Endothelial cell (in vitro differentiated cells): ENCODE data around the gene ICA1. TPM values are rescaled to one million over a fixed set of nuclear protein-coding genes. Genes with fewer than 3 reads are reported as not detected.
"Not testable (repeated sequence)": the region's sequence is repeated elsewhere in the genome, so short reads cannot be mapped to it uniquely, and the experiment has no call there.

Experiments
- DNase-seq: peaks from one replicate; pipeline ENCODE4 v3.0.0; 2021; ENCODE audit warnings: low spot score
- H3K27ac Mint-ChIP-seq: one replicate; pipeline ENCODE4 v1.8.0; 2021; ENCODE audit warnings: mixed read lengths, inconsistent platforms; ENCODE audit not compliant: unreplicated experiment
- H3K27me3 Mint-ChIP-seq: one replicate; pipeline ENCODE4 v1.8.0; 2021; ENCODE audit warnings: mild to moderate bottlenecking, moderate library complexity, mixed read lengths, inconsistent platforms; ENCODE audit not compliant: unreplicated experiment
- H3K36me3 Mint-ChIP-seq: one replicate; pipeline ENCODE4 v1.8.0; 2021; ENCODE audit warnings: mild to moderate bottlenecking, low read depth, mixed read lengths, inconsistent platforms; ENCODE audit not compliant: unreplicated experiment
- H3K4me1 Mint-ChIP-seq: one replicate; pipeline ENCODE4 v1.8.0; 2021; ENCODE audit warnings: mild to moderate bottlenecking, mixed read lengths, inconsistent platforms; ENCODE audit not compliant: unreplicated experiment
- H3K4me3 Mint-ChIP-seq: one replicate; pipeline ENCODE4 v1.8.0; 2021; ENCODE audit warnings: mild to moderate bottlenecking, mixed read lengths, inconsistent platforms; ENCODE audit not compliant: unreplicated experiment
- H3K9me3 Mint-ChIP-seq: one replicate; pipeline ENCODE4 v1.8.0; 2021; ENCODE audit warnings: mixed read lengths, inconsistent platforms; ENCODE audit not compliant: unreplicated experiment
- total RNA-seq: library from RNA; stranded (reverse); fragmentation: NEBNext Ultra II Directional; extraction: Animal tissue kit (Norgen Biotek cat#: 25700); gene quantifications from one replicate; pipeline ENCODE4 v1.2.1, GENCODE V29; 2021; ENCODE audit not compliant: unreplicated experiment
- TF ChIP-seq, protein P1 (sequence below): fragments of 200-600 bp; sonication (generic); IDR thresholded peaks from one replicate; pipeline ENCODE4 v1.5.0; 2021; ENCODE audit warnings: antibody characterized with exemption; ENCODE audit not compliant: unreplicated experiment

The ICA1 gene
- total RNA-seq, 1 donor from 2014 or later = 91.4 TPM

DNA sequence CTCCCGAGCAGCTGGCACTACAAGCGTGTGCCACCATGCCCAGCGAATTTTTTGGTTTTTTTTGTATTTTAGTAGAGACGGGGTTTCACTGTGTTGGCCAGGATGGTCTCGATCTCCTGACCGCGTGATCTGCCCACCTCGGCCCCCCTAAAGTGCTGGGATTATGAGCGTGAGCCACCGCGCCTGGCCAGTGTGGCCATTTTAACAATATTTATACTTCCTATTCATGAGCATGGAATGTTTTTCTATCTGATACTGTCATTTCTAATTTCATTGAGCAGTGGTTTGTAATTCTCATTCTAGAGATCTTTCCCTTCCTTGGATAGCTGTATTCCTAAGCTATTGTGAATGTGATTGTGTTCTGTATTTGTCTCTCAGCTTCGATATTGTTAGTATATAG is 197.1 kb downstream of the ICA1 start:
- TF ChIP-seq, protein P1, sequence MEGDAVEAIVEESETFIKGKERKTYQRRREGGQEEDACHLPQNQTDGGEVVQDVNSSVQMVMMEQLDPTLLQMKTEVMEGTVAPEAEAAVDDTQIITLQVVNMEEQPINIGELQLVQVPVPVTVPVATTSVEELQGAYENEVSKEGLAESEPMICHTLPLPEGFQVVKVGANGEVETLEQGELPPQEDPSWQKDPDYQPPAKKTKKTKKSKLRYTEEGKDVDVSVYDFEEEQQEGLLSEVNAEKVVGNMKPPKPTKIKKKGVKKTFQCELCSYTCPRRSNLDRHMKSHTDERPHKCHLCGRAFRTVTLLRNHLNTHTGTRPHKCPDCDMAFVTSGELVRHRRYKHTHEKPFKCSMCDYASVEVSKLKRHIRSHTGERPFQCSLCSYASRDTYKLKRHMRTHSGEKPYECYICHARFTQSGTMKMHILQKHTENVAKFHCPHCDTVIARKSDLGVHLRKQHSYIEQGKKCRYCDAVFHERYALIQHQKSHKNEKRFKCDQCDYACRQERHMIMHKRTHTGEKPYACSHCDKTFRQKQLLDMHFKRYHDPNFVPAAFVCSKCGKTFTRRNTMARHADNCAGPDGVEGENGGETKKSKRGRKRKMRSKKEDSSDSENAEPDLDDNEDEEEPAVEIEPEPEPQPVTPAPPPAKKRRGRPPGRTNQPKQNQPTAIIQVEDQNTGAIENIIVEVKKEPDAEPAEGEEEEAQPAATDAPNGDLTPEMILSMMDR = no peak
- no peak for DNase-seq
- Mint-ChIP-seq H3K9me3 (no peaks in the 10 kb centered on the region), H3K27ac (no peak overlapping the region), H3K27me3 (no peaks in the 10 kb centered on the region), H3K4me3 (no peak overlapping the region), H3K36me3 (no peaks in the 10 kb centered on the region), H3K4me1 (no peaks in the 10 kb centered on the region)

DNA sequence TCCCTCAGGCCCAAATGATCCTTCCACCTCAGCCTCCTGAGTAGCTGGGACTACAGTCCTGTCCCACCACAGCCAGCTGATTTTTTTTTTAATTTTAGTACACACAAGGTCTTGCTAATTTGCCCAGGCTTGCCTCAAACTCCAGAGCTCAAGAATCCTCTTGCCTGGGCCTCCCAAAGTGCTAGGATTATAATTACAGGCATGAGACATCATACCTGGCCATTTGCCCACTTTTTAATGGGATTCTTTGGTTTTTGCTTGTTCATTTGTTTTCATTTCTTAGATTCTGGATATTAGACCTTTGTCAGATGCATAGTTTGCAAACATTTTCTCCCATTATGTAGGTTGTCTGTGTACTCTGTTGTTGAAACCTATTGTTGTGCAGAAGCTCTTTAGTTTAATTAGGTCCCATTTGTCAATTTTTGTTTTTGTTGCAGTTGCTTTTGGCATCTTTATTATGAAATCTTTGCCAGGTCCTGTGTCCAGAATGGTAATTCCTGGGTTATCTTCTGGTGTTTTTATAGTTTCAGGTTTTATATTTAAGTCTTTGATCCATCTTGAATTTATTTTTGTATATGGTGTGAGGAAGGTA is 198.2 kb downstream of the ICA1 start:
- DNase-seq = no peak
- H3K9me3 Mint-ChIP-seq = no peaks in the 10 kb centered on the region
- H3K27me3 Mint-ChIP-seq = no peaks in the 10 kb centered on the region
- H3K27ac Mint-ChIP-seq = no peak overlapping the region
- H3K4me3 Mint-ChIP-seq = no peak overlapping the region
- no peaks in the 10 kb centered on the region for H3K4me1 Mint-ChIP-seq
- TF ChIP-seq, protein P1 = no peak
- H3K36me3 Mint-ChIP-seq = no peaks in the 10 kb centered on the region

DNA sequence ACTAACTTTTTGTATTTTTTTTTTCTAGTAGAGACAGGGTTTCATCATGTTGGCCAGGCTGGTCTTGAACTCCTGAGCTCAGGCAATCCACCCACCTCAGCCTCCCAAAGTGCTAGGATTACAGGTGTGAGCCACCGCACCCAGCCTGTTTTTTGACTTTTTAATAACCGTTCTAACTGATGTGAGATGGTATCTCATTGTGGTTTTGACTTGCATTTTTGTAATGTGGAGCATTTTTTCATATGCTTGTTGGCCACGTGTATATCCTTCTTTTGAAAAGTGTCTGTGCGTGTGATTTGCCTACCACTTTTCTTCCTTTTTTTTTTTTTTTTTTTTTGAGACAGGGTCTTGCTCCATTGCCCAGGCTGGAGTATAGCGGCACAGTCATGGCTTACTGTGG is 198.7 kb downstream of the ICA1 start:
- not testable (repeated sequence) for DNase-seq

More for the DNA sequence above, 198.7 kb downstream of the ICA1 start:
- not testable (repeated sequence) for H3K4me3 Mint-ChIP-seq, H3K27ac Mint-ChIP-seq, H3K9me3 Mint-ChIP-seq, H3K36me3 Mint-ChIP-seq, H3K4me1 Mint-ChIP-seq, H3K27me3 Mint-ChIP-seq

Other genes with a start within 250 kb of the ICA1 start
- gene NXPH1, start 171.4 kb upstream of the ICA1 start, total RNA-seq = not detected